GM12878 (cell line): ENCODE data around the gene DBN1. TPM values are rescaled to one million over a fixed set of nuclear protein-coding genes. Genes with fewer than 3 reads are reported as not detected.

Experiments
- ATAC-seq: fragments of 200-7000 bp; cut with Tn5 transposase; 3 replicates; pipeline ENCODE4 v1.9.1; 2020; ENCODE audit warnings: mild to moderate bottlenecking, moderate library complexity
- BruUV-seq: library from RNA; stranded (reverse); fragments of 400-500 nt; replicated peaks from 2 replicates; lab custom pipeline; 2021; lab: Mats Ljungman, UMichigan
- CTCF ChIA-PET: fragments of 300-600 bp; sonication (Branson Sonifier 250); formaldehyde crosslinking; extraction: SDS; loops from one replicate; lab custom pipeline; 2021; ENCODE audit warnings: inconsistent platforms; lab: Yijun Ruan, JAX
- POLR2A ChIA-PET: fragments of 350-600 bp; formaldehyde crosslinking; extraction: SDS; loops from one replicate; lab custom pipeline; 2021; ENCODE audit warnings: inconsistent platforms; lab: Charles Lee
- RAD21 ChIA-PET: fragments of 300-600 bp; sonication (Branson Sonifier 250); formaldehyde crosslinking; loops from one replicate; lab custom pipeline; 2023; ENCODE audit warnings: antibody characterized with exemption; ENCODE audit not compliant: unreplicated experiment; lab: Charles Lee
- SMC1A ChIA-PET: fragments of 300-600 bp; sonication (Branson Sonifier 250); formaldehyde crosslinking; loops from one replicate; lab custom pipeline; 2023; ENCODE audit not compliant: unreplicated experiment, uncharacterized antibody; lab: Charles Lee
- DNase-seq: peaks from one replicate; pipeline ENCODE4 v3.0.0-alpha.2; 2011; ENCODE audit warnings: low read depth, low spot score
- FAIRE-seq: peaks from 3 replicates; lab custom pipeline; 2011; peaks lifted over from hg19 to GRCh38; lab: Jason Lieb, UNC
- H2AFZ ChIP-seq: 2 replicates; pipeline ENCODE4 v1.6.0; 2011; ENCODE audit warnings: low read depth, low read length, control low read depth; ENCODE audit not compliant: control insufficient read depth
- H3K27ac ChIP-seq: 2 replicates; pipeline ENCODE4 v1.5.1; 2011; ENCODE audit warnings: control low read depth; ENCODE audit not compliant: control insufficient read depth, insufficient read depth
- H3K27me3 ChIP-seq, 2 experiments: replicated peaks in 1 of 2; 2 replicates each; pipeline versions ENCODE4 v1.6.0 to v1.6.1; 2011; ENCODE audit warnings: low read length in 1 of 2; ENCODE audit not compliant: control insufficient read depth in 2 of 2, insufficient read depth in 2 of 2
- H3K36me3 ChIP-seq, 2 experiments: 2 replicates each; pipeline ENCODE4 v1.5.1; 2011; ENCODE audit warnings: low read length in 1 of 2; ENCODE audit not compliant: control insufficient read depth in 2 of 2, insufficient read depth in 2 of 2
- H3K4me1 ChIP-seq: 2 replicates; pipeline ENCODE4 v1.6.1; 2011; ENCODE audit warnings: mild to moderate bottlenecking, low read length, moderate library complexity, mixed read lengths; ENCODE audit not compliant: control insufficient read depth, insufficient read depth
- H3K4me2 ChIP-seq: 2 replicates; pipeline ENCODE4 v1.6.0; 2011; ENCODE audit warnings: control low read depth; ENCODE audit not compliant: control insufficient read depth, insufficient read depth
- H3K4me3 ChIP-seq: fragments of 200-600 bp; sonication (generic); 2 replicates; pipeline ENCODE4 v1.5.1; 2016
- H3K79me2 ChIP-seq: 2 replicates; pipeline ENCODE4 v1.6.0; 2011; ENCODE audit warnings: low read length; ENCODE audit not compliant: control insufficient read depth, insufficient read depth
- H3K9ac ChIP-seq: 2 replicates; pipeline ENCODE4 v1.8.0; 2011; ENCODE audit warnings: low read length, control low read depth, mixed read lengths; ENCODE audit not compliant: control insufficient read depth, insufficient read depth
- H3K9me3 ChIP-seq: replicated peaks from 3 replicates; pipeline ENCODE4 v1.5.1; 2011; ENCODE audit warnings: mild to moderate bottlenecking, low read length; ENCODE audit not compliant: control insufficient read depth, insufficient read depth
- H4K20me1 ChIP-seq: 2 replicates; pipeline ENCODE4 v1.6.0; 2011; ENCODE audit not compliant: control insufficient read depth, insufficient read depth
- CREM ChIP-seq: IDR thresholded peaks from 2 replicates; pipeline ENCODE4 v1.6.1; 2014; ENCODE audit warnings: antibody characterized with exemption, low read depth
- ETV6 ChIP-seq, 2 experiments: fragments of 450-650 bp in 1 of 2; IDR thresholded peaks in 1 of 2; conservative IDR thresholded peaks in 1 of 2; 2 replicates each; pipeline ENCODE4 v1.6.1; 2014; ENCODE audit warnings: antibody characterized with exemption in 1 of 2, borderline replicate concordance in 1 of 2, low read depth in 1 of 2, mild to moderate bottlenecking in 1 of 2, moderate library complexity in 1 of 2
- FOS ChIP-seq: IDR thresholded peaks from 3 replicates; pipeline ENCODE4 v1.6.1; 2011; ENCODE audit warnings: borderline replicate concordance; ENCODE audit not compliant: insufficient read length; ENCODE audit errors: extremely low read depth
- FOXM1 ChIP-seq: IDR thresholded peaks from 2 replicates; pipeline ENCODE4 v1.6.1; 2012; ENCODE audit warnings: low read depth, mild to moderate bottlenecking, inconsistent platforms, low read length, moderate library complexity
- HDAC6 ChIP-seq: fragments of 200-600 bp; sonication (generic); IDR thresholded peaks from one replicate; pipeline ENCODE4 v1.8.0; 2017; ENCODE audit warnings: antibody characterized with exemption; ENCODE audit not compliant: unreplicated experiment
- IKZF2 ChIP-seq, 2 experiments: fragments of 450-650 bp; IDR thresholded peaks; 2 replicates each; pipeline ENCODE4 v1.6.1; 2017; ENCODE audit warnings: mild to moderate bottlenecking in 2 of 2, moderate library complexity in 2 of 2
- KDM1A ChIP-seq: fragments of 200-600 bp; sonication (generic); IDR thresholded peaks from 2 replicates; pipeline ENCODE4 v1.6.1; 2016; ENCODE audit warnings: borderline replicate concordance
- KLF5 ChIP-seq: fragments of 450-650 bp; IDR thresholded peaks from 2 replicates; pipeline ENCODE4 v1.6.1; 2014; ENCODE audit warnings: mild to moderate bottlenecking; ENCODE audit not compliant: partially characterized antibody
- SMAD1 ChIP-seq: fragments of 450-650 bp; IDR thresholded peaks from 2 replicates; pipeline ENCODE4 v1.6.1; 2018; ENCODE audit warnings: mild to moderate bottlenecking, low read depth; ENCODE audit not compliant: partially characterized antibody
- WRNIP1 ChIP-seq: IDR thresholded peaks from 2 replicates; pipeline ENCODE4 v1.6.1; 2011; ENCODE audit warnings: low read depth, low read length, improper control_type of control experiment, borderline replicate concordance
- ZNF274 ChIP-seq: IDR thresholded peaks from one replicate; pipeline ENCODE4 v1.8.0; 2011; ENCODE audit not compliant: insufficient read length, insufficient read depth
- WGBS: methylation state at CpG from one replicate; pipeline ENCODE4 v1.1.6; 2016; ENCODE audit warnings: low lambda C conversion rate; ENCODE audit not compliant: insufficient replicate concordance, insufficient coverage; ENCODE audit errors: missing lambda C conversion rate; 5-methylcytosine and 5-hydroxymethylcytosine counted together
- in situ Hi-C: fragments of 300-500 bp; cut with MboI; formaldehyde crosslinking; loops from 9 replicates; pipeline ENCODE4 v1.14.3; 2018; ENCODE audit warnings: mixed read lengths
- intact Hi-C: fragments of 100-400 bp; cut with micrococcal nuclease; formaldehyde crosslinking; loops from one replicate; pipeline ENCODE4 v1.14.2; 2022; ENCODE audit not compliant: unreplicated experiment
- polyA plus RNA-seq, 11 experiments: library from polyadenylated mRNA; depleted of rRNA in 4 of 11; unstranded in 6 of 11; stranded (reverse) in 5 of 11; fragments of >200 nt; fragmentation: Nextera tagmentation in 4 of 11; fragmentation: Illumina TruSeq in 1 of 11; extraction: Ambion mirVana in 4 of 11; extraction: Trizol in 1 of 11; gene quantifications; 1 replicate in 1 of 11; 2 replicates in 10 of 11; pipeline versions ENCODE4 v1.2.1 to v1.2.3, GENCODE V29; 2011 to 2016; ENCODE audit warnings: inconsistent platforms in 2 of 11, missing spikeins in 2 of 11, low read depth in 1 of 11
- total RNA-seq, 4 experiments: library from RNA; depleted of rRNA in 3 of 4; stranded (reverse); fragments of >200 nt in 3 of 4; fragmentation: Illumina TruSeq in 1 of 4; extraction: Trizol in 1 of 4; gene quantifications; 2 replicates each; pipeline versions ENCODE4 v1.2.1 to v1.2.3, GENCODE V29; 2013 to 2021
- TF ChIP-seq, protein P1 (sequence below): fragments of 450-650 bp; IDR thresholded peaks from 2 replicates; pipeline ENCODE4 v1.6.1; 2017; ENCODE audit warnings: antibody characterized with exemption, mild to moderate bottlenecking, moderate library complexity
- TF ChIP-seq, protein P2 (sequence below): fragments of 450-650 bp; conservative IDR thresholded peaks from 2 replicates; pipeline ENCODE4 v1.6.1; 2017; ENCODE audit warnings: mild to moderate bottlenecking, moderate library complexity

The DBN1 gene
- total and polyA plus RNA-seq, 10 of the 15 experiments (the other 5 are each of a cell fraction or from before 2014, with no cell fraction given): 0.18 to 81.0 (median 27.9) TPM

DNA sequence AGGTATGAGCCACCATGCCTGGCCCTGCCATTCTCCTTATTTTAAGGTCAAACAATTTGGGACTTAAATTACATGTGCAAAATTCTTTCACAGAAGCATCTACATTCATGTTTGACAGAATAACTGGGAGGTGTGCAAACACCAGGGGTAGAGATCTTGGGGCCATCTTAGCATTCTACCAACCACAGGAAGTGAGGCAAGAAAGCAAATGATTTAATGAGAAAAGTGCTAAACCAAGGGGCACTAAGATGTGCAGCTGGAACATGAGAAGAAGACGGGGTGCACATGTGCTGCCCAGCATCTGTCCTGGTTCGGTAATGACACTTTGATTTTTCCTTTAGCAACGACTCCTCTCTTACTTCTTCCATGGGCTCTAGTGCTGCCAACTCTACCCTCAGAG lies 62.9 kb downstream of the DBN1 start:
- Histone ChIP-seq H4K20me1 (no peaks in the 10 kb centered on the region), H3K36me3 (no peaks in the 10 kb centered on the region), H3K4me2 (no peak overlapping the region), H3K9ac (no peak overlapping the region), H3K9me3 (no peaks in the 10 kb centered on the region), H3K4me3 (no peak overlapping the region), H3K27ac (no peak overlapping the region), H3K4me1 (peaks cover 22% of the 10 kb centered on the region), H3K27me3 (no peaks in the 10 kb centered on the region; a peak in 1 of 4 replicates), H2AFZ (no peak overlapping the region), H3K79me2 (no peaks in the 10 kb centered on the region)
- BruUV-seq: no TSS peak
- ATAC-seq (no peak), DNase-seq (no peak), FAIRE-seq (no peak)
- CTCF ChIA-PET: interaction anchor here (0.7 to 1.6 kb wide), 2 partner anchors 44 to 45 kb away, joined by 4 to 6 read pairs; no protein-coding TSS in a partner anchor
- no peak for TF ChIP-seq IKZF2 (IDR thresholded peaks at IDR 0.05)
- no peak for TF ChIP-seq HDAC6
- TF ChIP-seq CREM: no peak
- TF ChIP-seq, protein P1, sequence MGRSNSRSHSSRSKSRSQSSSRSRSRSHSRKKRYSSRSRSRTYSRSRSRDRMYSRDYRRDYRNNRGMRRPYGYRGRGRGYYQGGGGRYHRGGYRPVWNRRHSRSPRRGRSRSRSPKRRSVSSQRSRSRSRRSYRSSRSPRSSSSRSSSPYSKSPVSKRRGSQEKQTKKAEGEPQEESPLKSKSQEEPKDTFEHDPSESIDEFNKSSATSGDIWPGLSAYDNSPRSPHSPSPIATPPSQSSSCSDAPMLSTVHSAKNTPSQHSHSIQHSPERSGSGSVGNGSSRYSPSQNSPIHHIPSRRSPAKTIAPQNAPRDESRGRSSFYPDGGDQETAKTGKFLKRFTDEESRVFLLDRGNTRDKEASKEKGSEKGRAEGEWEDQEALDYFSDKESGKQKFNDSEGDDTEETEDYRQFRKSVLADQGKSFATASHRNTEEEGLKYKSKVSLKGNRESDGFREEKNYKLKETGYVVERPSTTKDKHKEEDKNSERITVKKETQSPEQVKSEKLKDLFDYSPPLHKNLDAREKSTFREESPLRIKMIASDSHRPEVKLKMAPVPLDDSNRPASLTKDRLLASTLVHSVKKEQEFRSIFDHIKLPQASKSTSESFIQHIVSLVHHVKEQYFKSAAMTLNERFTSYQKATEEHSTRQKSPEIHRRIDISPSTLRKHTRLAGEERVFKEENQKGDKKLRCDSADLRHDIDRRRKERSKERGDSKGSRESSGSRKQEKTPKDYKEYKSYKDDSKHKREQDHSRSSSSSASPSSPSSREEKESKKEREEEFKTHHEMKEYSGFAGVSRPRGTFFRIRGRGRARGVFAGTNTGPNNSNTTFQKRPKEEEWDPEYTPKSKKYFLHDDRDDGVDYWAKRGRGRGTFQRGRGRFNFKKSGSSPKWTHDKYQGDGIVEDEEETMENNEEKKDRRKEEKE: no peak
- TF ChIP-seq FOS: no peak
- TF ChIP-seq, protein P2, sequence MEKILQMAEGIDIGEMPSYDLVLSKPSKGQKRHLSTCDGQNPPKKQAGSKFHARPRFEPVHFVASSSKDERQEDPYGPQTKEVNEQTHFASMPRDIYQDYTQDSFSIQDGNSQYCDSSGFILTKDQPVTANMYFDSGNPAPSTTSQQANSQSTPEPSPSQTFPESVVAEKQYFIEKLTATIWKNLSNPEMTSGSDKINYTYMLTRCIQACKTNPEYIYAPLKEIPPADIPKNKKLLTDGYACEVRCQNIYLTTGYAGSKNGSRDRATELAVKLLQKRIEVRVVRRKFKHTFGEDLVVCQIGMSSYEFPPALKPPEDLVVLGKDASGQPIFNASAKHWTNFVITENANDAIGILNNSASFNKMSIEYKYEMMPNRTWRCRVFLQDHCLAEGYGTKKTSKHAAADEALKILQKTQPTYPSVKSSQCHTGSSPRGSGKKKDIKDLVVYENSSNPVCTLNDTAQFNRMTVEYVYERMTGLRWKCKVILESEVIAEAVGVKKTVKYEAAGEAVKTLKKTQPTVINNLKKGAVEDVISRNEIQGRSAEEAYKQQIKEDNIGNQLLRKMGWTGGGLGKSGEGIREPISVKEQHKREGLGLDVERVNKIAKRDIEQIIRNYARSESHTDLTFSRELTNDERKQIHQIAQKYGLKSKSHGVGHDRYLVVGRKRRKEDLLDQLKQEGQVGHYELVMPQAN: no peak
- no peak for TF ChIP-seq ETV6 (conservative IDR thresholded peaks at IDR 0.05 in 1 of 2, IDR thresholded peaks at IDR 0.05 in 1 of 2; ENCODE audit: borderline replicate concordance in 1 of 2, low read depth in 1 of 2)
- no peak for TF ChIP-seq WRNIP1
- TF ChIP-seq KDM1A: no peak
- TF ChIP-seq KLF5: no peak
- TF ChIP-seq ZNF274: no peak
- no peak for TF ChIP-seq FOXM1
- TF ChIP-seq SMAD1: no peak
- intact Hi-C loops: no loop called here
- RAD21 ChIA-PET: interaction anchor here (0.8 to 1.8 kb wide), 3 partner anchors 21 to 45 kb away, joined by 3 to 5 read pairs (median 4); no protein-coding TSS in a partner anchor
- SMC1A ChIA-PET: interaction anchor here (0.9 to 3.1 kb wide), 5 partner anchors 12 to 38 kb away, joined by 3 to 14 read pairs (median 3); partner anchors contain the start of gene GRK6
- WGBS: 54% methylated on average over 3 of the region's 3 CpGs
- in situ Hi-C loops: no loop called here
- POLR2A ChIA-PET: interaction anchor here (11.0 kb wide), 1 partner anchor 18 kb away, joined by 174 read pairs; the partner anchor contains the start of gene GRK6
